GM21786 (cell line): Measurements from ENCODE around the gene RIPPLY3.
"Not testable (repeated sequence)": the region's sequence is repeated elsewhere in the genome, so short reads cannot be mapped to it uniquely, and the experiment has no call there.

Experiments used
- ATAC-seq: cut with Tn5 transposase; IDR thresholded peaks from one replicate; pipeline ENCODE4 v1.9.1; 2021; ENCODE audit not compliant: unreplicated experiment

RIPPLY3 gene

DNA sequence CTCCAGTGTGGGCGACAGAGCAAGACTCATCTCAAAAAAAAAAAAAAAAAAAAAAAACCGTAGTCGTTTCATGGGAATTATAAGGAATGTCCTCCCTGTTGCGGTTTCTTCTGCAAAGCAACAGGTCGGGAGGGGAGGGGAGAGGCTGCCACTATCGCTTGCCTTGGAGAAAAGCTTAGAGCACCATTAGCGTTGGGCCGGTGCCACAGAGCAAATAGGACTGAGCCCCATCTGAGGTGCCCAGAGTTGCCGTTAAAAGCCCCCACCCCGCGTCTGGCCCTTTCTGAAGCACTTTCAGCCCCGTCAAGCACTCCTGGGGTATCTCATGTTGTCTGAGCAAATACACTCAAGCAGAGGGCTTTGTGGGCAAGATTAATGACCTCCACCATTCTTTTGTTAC, 2.2 kb downstream of the RIPPLY3 start:
- no peak for ATAC-seq

DNA sequence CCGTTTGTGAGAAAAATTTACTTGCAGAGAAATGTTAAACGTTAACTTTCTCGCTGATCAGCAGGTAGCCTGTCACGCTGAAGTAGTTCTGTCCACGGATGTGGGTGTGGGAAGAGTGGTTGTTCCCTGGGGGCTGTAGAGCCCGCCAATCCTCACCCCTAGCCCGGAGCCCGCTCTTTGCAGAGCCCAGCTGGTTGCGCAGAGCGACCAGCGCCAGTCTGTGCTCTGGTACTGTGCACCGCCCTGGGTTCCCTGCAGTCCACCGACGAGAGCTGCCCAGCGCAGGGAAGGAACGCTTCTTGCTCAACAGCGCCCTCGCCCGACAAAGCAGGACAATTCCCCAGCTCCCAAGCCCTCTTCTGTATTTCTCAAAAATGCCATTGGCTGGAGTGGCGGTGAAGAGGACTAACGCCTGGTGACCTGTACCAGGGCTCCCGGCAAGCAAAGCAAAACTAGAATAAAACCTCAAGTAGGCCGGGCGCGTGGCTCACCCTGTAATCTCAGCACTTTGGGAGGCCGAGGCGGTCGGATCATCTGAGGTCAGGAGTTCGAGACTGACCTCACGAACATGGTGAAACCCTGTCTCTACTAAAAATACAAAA, 3.3 kb downstream of the RIPPLY3 start:
- peak; percentile 96 for ATAC-seq

DNA sequence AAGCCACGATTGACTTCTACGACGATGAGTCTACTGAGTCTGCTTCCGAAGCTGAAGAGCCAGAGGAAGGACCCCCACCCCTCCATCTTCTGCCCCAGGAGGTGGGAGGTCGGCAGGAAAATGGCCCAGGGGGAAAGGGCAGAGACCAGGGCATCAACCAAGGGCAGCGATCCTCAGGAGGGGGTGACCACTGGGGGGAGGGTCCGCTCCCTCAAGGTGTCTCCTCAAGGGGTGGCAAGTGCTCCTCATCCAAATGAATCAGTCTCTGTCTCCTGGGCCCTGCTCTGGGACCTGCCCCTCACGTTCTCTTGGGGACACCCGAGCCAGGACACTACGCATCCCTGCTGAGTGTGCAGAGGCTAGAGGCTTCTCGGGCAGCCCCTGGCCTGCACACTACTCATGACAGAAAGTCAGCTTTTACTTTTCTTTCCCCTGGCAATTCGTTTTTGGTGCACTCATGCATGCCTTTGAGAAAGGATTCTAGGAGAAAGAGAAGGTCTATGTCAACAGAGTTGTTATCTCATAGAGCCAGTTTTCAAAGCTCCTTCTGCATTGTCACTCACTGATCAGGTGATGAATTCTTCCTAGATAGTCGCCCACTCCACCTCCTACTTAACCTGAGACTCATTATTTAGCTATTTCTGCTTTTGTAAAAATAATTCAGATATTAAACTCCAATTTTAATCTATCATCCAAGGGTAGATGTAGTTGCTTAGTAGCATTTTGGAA, 11.6 kb downstream of the RIPPLY3 start:
- no peak for ATAC-seq

DNA sequence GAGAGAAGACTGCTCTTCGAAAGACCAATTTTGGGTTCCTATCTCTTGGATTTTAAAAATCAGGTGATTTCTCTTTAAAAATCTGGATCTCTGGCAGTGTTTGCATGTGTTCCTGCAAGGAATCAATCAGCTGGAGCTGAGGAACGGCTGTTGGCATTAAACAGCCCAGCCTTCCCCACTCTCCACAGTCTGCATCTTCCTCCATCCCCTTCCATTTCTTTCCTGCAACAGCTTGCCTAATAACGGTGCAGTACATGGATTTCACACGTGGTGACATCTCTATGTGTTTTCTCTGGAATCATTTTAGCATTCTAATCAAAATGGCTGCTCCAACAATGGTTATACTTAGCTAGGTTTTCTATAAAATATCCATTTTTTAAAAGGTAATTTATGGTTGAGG, 20.0 kb downstream of the RIPPLY3 start:
- ATAC-seq: no peak

DNA sequence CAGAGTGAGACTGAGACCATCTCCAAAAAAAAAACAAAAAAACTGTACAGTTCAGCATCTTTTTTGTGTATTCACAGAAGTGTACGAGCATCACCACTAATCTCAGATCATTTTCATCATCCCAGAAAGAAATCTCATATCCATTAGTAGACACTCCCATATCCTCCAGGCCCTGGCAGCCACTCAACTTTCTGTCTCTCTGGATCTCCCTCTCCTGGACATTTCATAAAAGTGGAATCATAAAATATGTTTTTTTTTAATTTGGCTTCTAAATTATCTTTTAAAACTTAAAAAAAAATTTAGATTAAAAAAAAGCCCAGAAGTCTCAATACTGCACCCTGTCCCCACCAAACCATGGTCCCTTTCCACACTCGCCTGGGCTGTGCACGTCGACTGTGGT, 22.1 kb downstream of the RIPPLY3 start:
- ATAC-seq: no peak

DNA sequence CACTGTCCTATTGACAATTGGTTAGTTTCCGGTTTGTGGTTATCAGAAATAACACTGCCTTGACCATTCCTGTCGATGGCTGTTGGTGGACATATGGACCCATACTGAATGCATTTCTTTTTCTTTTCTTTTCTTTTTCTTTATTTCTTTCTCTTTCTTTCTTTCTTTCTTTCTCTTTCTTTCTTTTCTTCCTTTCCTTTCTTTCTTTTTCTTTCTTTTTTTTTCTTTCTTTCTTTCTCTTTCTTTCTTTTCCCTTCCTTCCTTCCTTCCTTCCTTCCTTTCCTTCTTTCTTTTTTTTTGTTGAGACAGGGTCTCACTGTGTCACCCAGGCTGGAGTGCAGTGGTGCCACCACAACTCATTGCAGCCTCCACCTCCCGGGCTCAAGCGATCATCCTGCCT, 24.4 kb downstream of the RIPPLY3 start:
- no peak for ATAC-seq

DNA sequence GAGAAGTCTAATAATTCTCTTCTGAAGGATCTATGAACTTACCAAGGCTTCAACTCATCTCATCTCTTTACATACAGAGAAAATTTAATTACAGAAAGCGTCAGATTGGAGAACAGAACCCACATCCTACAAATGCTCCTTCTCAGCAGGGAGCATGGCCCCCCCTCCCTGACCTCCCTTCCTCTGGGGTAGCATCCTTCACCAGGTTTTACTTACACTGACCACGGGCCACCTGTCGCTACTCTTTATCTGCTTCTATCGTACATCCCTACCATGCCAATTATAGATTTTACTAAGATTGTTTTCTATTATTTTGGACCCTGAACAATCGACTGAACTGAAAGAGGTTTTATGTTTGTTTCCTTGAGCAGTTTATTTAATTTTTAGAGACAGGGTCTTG, 25.8 kb downstream of the RIPPLY3 start:
- no peak for ATAC-seq

DNA sequence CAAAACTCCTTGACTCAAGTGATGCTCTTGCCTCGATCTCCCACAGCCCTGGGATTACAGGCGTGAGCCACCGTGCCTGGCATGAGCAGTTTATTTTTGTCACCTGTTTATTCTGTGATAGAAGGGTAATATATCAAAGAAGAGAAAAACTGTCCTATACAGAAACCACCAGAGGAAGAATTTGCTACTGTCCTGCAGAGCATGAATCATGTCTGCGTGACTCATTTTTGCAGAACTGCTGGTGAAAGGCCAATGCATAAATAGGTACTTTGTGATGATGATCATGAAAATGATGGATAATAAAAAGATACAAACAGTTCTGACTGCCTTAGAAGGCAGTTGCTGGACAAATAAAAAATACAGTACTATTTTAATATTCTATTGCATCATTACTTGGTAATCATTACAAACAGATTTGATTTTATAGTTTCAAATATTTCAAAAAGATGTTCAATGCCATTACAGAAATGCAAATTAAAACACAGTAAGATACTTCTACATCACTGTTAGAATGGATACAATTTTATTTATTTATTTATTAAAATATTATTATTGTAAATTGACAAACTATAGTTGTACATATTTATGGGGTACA, 26.5 kb downstream of the RIPPLY3 start:
- ATAC-seq: no peak

DNA sequence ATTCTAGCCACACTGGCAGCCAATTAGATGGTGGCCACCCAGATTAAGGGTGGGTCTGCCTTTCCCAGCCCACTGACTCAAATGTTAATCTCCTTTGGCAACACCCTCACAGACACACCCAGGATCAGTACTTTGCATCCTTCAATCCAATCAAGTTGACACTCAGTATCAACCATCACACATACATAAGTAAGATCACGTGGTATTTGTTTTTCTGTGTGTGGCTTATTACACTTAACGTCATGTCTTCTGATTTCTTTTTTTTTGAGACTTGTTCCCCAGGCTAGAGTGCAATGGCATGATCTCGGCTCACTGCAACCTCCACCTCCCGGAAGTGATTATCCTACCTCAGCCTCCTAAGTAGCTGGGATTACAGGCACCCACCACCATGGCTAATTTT, 27.9 kb downstream of the RIPPLY3 start:
- ATAC-seq: not testable (repeated sequence)

DNA sequence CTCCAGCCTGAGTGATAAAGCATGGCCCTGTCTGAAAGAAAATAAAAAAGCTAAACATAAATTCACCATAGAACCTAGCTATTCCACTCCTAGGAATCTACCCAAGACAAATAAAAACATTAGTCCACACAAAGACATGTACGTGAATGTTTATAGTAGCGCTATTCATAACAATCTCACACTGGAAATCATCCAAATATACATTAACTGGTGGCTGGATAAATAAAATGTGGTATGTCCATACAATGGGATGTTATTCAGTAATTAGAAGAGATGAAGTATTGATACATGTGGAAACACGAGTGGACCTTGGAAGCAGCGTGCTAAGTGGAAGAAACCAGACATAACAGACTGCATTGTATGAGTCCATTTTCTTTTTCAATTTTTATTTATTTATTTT, 29.7 kb downstream of the RIPPLY3 start:
- no peak for ATAC-seq

DNA sequence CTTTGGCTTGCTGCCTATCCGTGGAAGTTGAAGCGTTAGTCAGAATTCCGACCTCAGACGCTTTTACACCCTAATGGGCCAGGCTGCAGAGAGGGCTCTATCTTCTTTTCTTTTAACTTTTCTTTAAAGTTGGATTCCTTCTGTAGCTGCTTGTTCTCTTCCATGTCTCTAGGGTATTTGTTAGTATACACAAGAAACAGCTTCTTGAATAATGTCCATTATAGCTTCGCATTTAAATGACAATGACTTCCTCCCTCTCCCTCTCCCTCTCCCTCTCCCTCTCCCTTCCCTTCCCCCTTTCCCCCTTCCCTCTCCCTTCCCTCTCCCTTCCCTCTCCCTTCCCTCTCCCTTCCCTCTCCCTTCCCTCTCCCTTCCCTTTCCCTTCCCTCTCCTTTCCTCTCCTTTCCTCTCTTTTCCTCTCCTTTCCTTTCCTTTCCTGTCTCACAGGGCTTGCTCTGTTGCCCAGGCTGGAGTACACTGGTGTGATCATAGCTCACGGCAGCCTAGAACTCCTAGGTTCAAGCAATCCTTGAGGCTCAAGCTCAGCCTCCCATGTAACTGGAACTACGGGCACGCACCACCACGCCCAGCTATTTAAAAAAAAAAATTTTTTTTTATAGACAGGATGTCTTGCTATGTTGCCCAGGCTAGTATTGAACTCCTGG, 33.0 kb downstream of the RIPPLY3 start:
- ATAC-seq: no peak

DNA sequence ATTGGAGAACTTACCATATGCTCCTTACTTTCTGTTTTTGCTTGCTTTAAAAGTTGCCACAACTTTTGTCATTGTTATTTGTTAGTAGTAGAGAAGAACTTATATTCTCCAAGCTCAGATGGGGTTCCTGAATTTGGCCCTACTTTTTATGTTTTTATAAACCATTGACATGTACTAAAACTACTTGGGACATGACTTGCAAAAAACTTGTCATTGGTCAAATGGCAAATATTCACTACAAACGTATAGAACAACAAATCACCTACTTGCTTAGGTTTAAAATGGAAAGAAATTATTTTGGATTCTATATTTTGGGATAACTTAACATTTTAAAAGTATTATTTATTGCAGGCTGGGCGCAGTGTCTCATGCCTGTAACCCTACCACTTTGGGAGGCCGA, 33.7 kb downstream of the RIPPLY3 start:
- ATAC-seq: no peak

DNA sequence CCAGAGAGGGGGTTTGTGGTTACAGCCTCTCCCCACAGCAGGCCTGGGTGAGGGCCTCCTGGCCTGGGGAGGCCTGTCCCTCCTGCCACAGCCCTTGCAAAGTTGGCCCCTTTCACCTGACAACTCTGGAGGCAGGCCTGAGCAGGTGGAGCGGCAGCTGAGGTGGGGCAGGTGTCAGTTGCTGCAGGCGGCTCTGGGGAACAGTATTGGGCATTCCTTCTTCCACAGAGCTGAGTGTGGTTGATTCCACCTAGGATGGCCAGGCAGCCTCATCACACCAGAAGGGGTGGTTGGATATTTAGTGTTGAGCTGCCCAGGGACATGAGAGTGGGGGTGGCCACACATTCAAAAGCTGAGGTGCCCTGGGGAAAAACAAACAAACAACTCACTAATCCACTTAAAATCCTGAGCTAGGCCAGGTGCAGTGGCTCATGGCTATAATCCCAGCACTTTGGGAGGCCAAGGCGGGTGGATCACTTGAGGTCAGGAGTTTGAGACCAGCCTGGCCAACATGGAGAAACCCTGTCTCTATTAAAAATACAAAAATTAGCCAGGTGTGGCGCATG, 35.3 kb downstream of the RIPPLY3 start:
- ATAC-seq: no peak

DNA sequence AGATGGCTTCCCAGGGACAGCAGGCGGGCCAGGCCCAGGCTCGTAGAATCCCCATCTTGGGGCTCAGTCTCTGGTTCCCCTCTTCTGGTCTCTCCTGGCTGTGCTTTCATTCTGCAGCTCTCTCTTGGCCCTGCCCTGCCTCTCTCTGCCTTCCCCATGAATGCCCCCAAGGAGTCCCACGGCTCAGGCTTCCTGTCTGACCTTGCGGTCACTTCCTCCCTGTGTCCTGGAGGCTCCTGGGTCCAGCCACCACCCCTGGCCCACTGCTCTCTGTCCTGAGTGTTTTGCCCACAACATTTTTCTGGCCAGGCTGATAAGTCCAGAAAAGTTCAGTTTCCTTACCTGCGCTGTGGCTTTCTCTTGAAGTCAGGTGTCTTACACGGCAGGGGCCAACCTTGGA, 37.3 kb downstream of the RIPPLY3 start:
- no peak for ATAC-seq

DNA sequence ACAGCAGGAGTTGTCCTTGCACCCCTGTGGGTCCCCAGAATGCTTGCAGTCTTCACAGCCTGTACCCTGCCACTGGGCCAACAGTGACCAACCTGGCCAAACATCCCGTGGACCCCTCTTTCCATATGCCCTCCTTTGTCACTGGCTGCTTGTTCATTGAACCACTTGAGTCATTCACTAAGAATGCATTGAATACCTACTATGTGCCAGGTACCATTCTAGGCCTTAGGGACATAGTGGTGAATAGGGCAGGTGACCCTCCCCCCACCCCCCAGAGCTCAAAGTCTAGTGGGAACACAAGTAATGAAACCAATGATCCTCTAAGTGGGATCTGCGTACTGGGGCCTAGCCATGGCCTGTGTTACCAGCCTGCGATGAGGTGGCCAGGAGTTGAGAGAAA, 38.1 kb downstream of the RIPPLY3 start:
- ATAC-seq: no peak

DNA sequence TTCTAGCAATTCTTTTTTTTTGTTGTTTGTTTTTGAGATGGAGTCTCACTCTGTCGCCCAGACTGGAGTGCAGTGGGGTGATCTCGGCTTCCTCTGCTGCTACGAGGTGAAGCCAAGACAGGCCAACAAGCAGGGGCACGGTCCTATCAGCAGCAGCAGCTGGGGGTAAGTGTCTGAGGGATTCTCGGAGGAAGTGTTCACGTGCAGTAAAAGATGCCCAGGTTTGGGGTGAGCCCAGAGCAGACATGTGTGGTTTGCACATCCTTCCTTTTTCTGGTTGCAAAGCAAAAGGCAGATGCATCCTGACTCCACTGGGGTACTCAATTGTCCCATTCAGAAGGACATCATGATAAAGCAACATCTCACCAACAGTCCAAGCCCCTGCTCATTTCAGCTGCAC, 38.6 kb downstream of the RIPPLY3 start:
- ATAC-seq: no peak

DNA sequence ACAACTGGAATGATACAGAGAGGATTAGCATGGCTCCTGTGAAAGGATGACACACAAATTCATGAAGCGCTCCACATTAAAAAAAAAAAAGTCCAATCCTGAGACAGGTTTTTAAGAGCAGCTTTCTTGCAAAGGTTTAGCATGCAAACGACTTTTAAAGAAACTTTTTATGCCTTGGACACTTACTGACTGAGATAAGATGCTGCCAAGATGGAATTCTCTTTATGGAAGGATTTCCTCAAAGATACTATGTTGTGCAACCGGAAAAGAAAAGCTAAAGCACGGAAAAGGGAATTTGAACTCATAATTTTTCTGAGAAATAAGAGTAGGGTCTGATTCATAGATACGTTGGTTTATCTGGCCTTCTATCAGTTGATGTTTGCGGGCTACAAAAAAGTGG, 39.1 kb downstream of the RIPPLY3 start:
- no peak for ATAC-seq

DNA sequence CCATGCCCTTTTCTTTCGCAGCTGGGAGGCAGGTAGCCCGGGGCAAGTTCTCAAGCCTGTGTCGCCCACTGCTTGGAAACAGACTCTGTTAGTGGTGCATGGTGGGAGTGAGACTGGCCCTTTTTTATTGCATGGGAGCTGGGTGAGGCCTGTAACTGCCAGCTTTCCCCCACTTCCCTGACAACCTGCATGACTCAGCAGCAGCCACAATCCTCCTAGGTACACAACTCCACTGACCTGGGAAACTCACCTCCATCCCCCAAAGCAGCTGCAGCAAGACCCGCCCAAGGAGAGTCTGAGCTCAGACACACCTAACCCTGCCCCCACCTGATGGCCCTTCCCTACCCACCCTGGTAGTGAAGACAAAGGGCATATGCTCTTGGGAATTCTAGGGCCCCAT, 40.6 kb downstream of the RIPPLY3 start:
- no peak for ATAC-seq

DNA sequence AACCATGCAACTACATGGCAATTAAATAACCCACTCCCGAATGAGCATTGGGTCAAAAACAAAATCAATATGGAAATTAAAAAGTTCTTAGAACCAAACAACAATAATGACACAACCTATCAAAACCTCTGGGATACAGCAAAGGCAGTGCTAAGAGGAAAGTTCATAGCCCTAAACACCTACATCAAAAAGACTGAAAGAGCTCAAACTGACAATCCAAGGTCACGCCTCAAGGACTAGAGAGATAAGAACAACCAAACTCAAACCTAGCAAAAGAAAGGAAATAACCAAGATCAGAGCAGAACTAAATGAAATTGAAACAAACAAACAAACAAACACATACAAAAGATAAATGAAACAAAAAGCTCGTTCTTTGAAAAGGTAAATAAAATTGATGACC, 43.2 kb downstream of the RIPPLY3 start:
- ATAC-seq: not testable (repeated sequence)

DNA sequence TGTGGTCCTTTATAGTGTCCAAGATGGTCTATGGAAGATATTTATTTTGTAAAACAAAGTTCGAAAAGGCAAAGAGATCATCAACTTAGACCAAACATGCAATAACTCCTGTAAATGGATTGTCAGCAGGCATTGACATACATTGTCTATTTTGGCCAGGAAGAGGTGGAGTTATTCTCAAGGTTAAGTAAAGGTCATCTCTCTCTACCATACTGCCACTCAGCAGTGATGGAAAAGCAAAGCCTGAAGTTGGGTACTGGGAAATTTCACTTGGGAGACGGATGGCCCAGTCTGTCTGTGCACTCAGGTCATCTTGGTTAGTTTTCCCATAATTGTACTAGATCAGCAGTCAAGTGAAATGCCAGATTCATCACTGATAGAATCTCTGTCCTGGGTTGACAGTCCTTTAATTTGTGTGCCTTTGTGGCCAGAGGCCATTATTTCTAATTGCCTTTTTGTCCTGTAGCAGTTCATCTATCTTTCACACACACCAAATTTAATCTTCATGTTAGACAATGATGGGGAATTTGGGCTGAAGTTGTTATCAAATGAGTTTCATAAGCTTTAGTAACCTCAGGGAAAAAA, 48.9 kb downstream of the RIPPLY3 start:
- ATAC-seq: no peak

DNA sequence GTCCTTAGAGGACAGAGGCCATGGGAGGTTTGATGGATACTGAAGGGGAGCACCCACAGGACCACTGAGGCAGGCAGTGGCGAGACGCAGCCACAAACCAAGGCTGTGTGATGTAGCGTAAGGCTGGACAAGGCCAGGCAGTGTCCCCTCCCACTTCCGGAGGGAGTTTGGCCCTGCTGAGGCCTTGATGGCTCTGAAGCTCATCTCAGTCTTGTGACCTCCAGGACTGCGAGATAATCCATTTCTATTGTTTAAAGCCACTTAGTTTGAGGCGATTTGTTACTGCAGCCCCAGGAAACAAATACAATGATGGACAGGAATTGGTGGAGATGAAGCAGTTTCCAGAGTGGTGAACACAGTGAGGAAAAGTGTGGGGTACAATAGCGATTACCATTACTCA, 51.1 kb downstream of the RIPPLY3 start:
- no peak for ATAC-seq
